GM19025 (cell line): Measurements from ENCODE around the gene CDK11A.
"Not testable (repeated sequence)": the region's sequence is repeated elsewhere in the genome, so short reads cannot be mapped to it uniquely, and the experiment has no call there.

Experiments
- ATAC-seq: cut with Tn5 transposase; IDR thresholded peaks from one replicate; pipeline ENCODE4 v1.9.1; 2021; ENCODE audit warnings: mild to moderate bottlenecking, low read depth, moderate library complexity; ENCODE audit not compliant: unreplicated experiment

CDK11A gene

DNA sequence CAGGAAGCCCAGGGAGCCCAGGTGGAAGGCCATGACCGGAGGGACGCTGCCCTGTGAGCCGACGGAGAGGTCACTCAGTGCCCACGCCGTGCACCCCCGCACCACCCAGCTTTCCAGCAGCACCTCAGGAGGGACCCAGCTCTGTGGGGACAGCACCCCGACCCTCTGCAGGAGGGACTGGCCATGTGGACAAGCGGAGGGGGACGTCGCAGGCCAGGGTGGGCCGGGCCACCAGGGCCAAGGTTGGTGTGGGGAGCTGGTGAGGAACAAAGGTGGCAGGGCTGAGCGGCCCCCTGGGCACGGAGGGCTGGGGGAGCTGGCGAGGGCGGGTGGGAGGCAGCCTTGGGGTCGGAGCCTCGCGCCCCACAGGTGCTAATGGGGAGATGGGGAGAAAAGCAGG, 31.3 kb upstream of the CDK11A start:
- ATAC-seq = no peak

GRCh38 chr1:1754051-1754815, 30.1 kb upstream of the CDK11A start:
- ATAC-seq = no peak

DNA sequence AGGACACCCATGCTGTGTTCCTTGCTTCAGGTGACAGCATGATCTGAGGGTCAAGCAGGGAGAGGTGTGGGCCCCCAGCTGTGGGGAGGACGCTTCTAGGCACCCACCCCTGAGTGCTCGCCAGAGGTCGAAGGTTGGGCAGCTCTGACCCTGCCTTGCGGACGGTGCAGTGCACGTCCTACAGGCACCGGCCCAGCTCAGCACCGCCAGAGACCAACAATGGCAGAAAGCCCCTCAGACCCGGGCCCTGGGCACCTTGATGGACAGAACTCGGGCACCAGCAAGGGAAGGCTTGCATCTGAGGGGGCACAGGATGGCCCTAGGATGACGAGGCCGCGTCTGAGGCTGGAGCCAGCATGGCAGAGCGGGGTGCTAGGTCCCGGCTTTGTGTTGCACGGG, 29.4 kb upstream of the CDK11A start:
- no peak for ATAC-seq

GRCh38 chr1:1752636-1753606, 28.8 kb upstream of the CDK11A start:
- no peak for ATAC-seq

DNA sequence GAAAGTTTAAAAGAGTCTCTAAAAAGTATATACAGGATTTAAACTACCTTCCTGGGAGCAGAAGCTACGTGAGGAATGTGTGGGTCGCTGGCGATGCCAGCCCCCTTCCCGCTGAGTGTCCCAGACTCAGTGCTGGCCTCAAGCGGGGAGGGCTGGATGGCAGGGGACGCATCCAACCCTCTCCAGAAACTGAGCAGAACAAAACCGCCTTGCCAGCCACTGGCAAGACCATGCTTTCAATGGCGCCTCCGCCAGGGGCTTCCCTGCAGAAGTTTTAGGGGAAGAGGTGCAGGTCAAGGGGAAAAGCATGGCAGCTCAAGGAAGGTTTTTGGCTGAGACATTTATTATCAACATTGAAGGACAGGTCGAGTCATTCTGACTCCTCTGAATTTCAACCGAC, 28.0 kb upstream of the CDK11A start:
- ATAC-seq = no peak

- not testable (repeated sequence) for ATAC-seq
These were observed 25.8 kb upstream of the CDK11A start for GRCh38 chr1:1749941-1750340.

DNA sequence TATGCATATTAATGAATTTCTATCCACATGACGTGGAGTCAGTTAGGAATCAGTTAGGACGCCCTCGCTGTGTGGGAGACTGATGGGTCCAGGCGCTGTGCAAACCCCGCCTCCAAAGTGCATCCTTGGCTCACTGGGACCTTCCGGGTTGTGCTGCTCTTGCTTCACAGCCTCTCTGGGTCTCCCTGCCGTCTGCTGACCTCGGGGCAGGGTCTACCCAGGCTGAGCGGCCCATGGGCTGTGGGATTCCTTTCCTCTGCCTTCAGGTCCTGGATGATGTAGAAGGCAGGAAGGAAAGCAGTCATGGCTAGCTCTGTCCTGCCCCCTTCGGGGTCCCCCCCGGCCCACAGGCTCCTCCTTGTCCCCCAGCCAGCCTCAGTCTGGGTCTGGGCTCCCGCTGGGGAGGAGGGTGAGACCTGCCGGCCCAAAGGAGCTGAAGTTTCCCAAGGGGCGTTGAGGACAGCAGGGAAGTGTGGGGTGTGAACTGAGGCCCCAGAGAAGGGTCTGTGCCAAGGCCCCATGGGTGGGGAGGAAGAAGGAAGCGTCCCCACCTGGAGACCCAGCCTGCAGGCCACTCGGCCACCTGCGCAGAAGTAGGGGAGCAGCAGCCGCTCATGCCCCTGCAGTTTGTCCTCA, 24.6 kb upstream of the CDK11A start:
- ATAC-seq = no peak

GRCh38 chr1:1746566-1746909, 22.4 kb upstream of the CDK11A start:
- ATAC-seq = peak; percentile 78

DNA sequence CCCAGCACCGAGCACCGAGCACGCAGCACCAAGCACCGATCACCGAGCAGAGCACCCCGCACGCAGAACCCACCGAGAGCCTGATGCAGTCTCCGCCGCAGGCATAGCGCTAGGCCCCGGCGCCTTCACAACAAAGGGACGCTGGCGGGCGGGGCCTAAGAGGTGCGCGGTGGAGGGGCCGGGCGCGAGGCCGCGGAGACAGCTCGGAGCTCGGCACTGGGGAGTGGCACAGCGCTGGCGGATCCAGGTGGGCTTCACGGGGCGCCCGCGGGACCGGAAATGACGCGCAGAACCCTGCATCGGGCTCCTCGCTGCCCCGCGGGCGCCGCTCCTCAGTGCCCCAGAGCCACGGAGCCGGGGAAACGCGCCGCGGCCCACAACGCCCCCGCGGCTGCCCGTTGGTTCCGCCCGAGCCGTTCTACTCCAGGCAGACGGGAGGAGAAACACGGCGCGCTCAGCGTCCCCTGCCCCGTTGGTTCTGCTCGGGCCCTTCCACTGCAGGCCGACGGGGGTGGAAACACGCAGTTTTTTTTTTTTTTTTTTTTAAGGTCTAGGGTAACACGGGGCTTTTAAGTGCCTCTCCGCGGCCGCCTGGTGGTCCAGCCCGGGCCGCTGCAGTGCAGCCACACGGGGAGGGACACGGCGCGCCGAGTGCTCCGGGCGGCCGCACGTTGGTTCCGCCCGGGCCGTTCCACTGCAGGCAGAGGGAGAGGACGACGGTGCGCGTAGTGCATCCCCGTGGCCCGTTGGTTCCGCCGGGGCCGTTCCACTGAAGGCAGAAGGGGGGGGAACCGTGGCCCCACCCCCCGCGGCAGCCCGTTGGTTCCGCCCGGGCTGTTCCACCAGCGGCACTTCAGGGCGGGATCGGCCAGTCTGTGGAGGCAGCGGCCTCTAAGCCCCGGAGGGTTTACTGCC, 21.8 kb upstream of the CDK11A start:
- peak; percentile 71 for ATAC-seq

- ATAC-seq = not testable (repeated sequence)
These were observed 18.4 kb upstream of the CDK11A start for GRCh38 chr1:1742529-1742928.

DNA sequence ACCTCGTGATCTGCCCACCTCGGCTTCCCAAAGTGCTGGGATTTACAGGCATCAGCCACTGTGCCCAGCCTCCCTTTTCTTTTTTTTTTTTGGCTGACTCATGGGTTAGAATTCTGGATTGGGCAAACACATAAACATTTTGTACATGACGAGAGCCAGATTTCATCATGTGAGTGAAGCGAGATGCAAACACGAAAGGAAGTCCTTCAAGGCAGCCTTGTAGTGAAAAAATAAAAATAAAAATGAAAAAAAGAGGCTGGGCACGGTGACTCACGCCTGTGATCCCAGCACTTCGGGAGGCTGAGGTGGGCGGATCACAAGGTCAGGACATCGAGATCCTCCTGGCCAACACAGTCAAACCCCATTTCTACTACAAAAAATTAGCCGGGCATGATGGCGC, 16.9 kb upstream of the CDK11A start:
- ATAC-seq = not testable (repeated sequence)

DNA sequence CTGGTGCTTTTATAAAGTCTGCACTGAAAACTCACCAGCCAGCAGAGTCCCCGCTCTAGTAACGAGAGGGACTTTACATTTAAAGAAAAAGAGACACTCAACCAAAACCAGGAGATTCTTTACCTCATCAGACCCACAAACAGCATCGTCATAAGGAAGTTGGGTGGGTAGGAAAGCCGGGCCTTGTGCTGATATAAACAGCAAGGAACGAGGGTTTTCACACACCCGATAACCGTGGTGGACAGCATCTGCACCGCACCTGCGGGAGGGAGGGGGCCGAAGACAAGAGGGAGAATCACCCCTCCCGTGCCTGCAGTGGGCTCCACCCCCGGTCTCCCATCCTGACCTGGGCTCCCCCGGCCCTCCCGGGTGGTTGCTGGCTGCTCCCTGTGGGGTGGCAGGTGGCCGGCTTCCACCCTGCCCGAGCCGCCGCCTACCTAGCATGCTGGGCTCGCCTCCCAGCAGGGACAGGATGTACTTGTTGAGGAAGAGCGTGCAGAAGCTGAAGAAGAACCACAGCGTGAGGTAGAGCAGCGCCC, 14.7 kb upstream of the CDK11A start:
- not testable (repeated sequence) for ATAC-seq

DNA sequence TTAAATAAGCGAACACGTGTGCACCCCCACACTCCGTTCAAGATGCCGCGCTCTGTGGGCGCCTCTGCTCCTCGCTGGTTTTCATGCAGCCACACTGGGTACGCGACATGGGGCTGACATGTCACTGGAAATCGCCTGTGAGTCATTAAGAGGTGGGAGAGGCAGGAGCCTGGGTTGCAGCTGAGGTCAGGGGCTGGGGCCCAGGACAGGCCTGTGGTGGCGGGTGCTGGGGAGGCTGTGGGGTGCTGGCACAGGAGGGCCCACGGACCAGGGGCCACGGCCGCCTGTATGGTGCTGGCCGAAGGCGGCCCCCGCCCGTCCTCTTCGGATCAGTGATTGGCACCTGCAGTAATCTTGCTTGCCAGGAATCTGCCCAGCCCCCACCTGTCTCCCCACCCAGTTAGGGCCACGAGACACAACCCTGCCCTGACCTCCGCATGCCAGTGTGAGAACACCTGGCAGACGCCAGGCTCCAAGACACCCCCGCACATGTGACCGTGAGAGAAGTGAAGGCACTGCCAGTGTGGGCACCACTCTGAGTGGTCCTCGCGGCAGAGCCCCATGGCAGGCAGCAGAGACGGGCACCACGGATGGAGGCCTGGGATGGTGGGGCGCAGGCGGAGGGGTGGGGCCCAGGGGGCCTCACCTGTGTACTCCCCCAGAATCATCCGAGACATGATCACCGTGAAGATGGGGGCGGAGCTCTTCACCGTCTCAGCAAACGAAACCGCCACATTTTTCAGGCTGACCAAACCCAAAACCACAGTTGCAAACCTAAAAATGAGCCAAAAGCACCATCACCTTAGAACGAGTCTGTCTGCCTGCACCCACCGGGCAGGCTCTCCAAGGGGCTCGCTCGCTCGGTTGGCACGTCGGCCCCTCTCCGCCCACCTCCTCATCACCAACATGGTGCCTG, 13.8 kb upstream of the CDK11A start:
- ATAC-seq = not testable (repeated sequence)

- ATAC-seq = no peak
These were observed 8.2 kb upstream of the CDK11A start for GRCh38 chr1:1732381-1732780.

GRCh38 chr1:1730870-1731269, 6.7 kb upstream of the CDK11A start:
- no peak for ATAC-seq

DNA sequence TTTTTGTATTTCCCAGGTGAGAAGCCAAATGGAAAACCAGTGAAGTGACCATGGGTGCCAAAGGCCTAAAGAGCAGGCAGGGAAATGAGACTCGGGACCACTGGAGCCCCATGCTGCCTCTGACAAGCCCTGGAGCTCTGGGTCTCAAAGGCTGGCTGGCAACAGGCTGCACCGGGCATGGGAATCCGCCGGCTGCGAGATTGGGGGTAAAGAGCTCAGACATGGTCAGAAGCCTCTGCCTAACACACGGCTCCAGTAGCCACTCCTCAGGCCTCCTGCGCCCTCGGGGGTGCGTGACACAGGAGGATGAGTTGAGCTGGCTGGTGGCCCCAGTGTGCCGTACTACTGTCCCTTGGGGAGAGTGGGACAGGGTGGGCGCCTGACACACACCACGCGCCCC, 6.1 kb upstream of the CDK11A start:
- ATAC-seq = not testable (repeated sequence)

GRCh38 chr1:1729116-1729816, 5.1 kb upstream of the CDK11A start:
- ATAC-seq = not testable (repeated sequence)

- not testable (repeated sequence) for ATAC-seq
These were observed 4.3 kb upstream of the CDK11A start for GRCh38 chr1:1728308-1729005.
